GM23338 (cell line): ENCODE measurements around the gene SLC2A9. TPM values are rescaled to one million over a fixed set of nuclear protein-coding genes. Genes with fewer than 3 reads are reported as not detected.

Source experiments
- ATAC-seq: fragments of 200-7000 bp; cut with Tn5 transposase; 3 replicates; pipeline ENCODE4 v1.9.1; 2020
- DNase-seq: peaks from one replicate; pipeline ENCODE4 v3.0.0-alpha.2; 2015; ENCODE audit warnings: low spot score
- H2AFZ ChIP-seq: fragments of 200-600 bp; sonication (generic); 2 replicates; pipeline ENCODE4 v1.8.0; 2016; ENCODE audit warnings: antibody characterized with exemption, mild to moderate bottlenecking, moderate library complexity
- H3F3A ChIP-seq: fragments of 200-600 bp; sonication (generic); replicated peaks from 2 replicates; pipeline ENCODE4 v1.8.0; 2017; ENCODE audit warnings: antibody characterized with exemption, mixed run types, low read depth
- H3K27ac ChIP-seq: fragments of 200-600 bp; sonication (generic); 2 replicates; pipeline ENCODE4 v1.6.1; 2016; ENCODE audit warnings: low read depth
- H3K27me3 ChIP-seq: fragments of 200-600 bp; sonication (generic); 2 replicates; pipeline ENCODE4 v1.8.0; 2016; ENCODE audit warnings: mild to moderate bottlenecking, mixed run types, moderate library complexity; ENCODE audit not compliant: insufficient read depth
- H3K36me3 ChIP-seq: fragments of 200-600 bp; sonication (generic); 2 replicates; pipeline ENCODE4 v1.8.0; 2016; ENCODE audit warnings: mild to moderate bottlenecking; ENCODE audit not compliant: insufficient read depth
- H3K4me1 ChIP-seq: fragments of 200-600 bp; sonication (generic); 2 replicates; pipeline ENCODE4 v1.8.0; 2016; ENCODE audit warnings: mild to moderate bottlenecking, moderate library complexity; ENCODE audit not compliant: insufficient read depth
- H3K4me2 ChIP-seq: fragments of 200-600 bp; sonication (generic); 2 replicates; pipeline ENCODE4 v1.7.1; 2017; ENCODE audit warnings: mixed run types
- H3K4me3 ChIP-seq: fragments of 200-600 bp; sonication (generic); 2 replicates; pipeline ENCODE4 v1.6.1; 2016; ENCODE audit warnings: mixed run types
- H3K79me2 ChIP-seq: fragments of 200-600 bp; sonication (generic); replicated peaks from 2 replicates; pipeline ENCODE4 v1.8.0; 2017; ENCODE audit warnings: mild to moderate bottlenecking; ENCODE audit not compliant: insufficient read depth
- H3K9me2 ChIP-seq: fragments of 200-600 bp; sonication (generic); 2 replicates; pipeline ENCODE4 v1.8.0; 2017; ENCODE audit not compliant: insufficient read depth
- H4K20me1 ChIP-seq: fragments of 200-600 bp; sonication (generic); replicated peaks from 2 replicates; pipeline ENCODE4 v1.8.0; 2017; ENCODE audit warnings: mild to moderate bottlenecking; ENCODE audit not compliant: insufficient read depth
- H3K27ac Mint-ChIP-seq: 2 replicates; pipeline ENCODE4 v1.8.0; 2020; ENCODE audit warnings: inconsistent platforms, mild to moderate bottlenecking, moderate library complexity, mixed read lengths
- H3K27me3 Mint-ChIP-seq: 3 replicates; pipeline ENCODE4 v1.8.0; 2022; ENCODE audit warnings: low read depth, mild to moderate bottlenecking, moderate library complexity, mixed read lengths, inconsistent platforms; ENCODE audit not compliant: insufficient read depth, poor library complexity
- H3K36me3 Mint-ChIP-seq: 3 replicates; pipeline ENCODE4 v1.8.0; 2021; ENCODE audit warnings: low read depth, mild to moderate bottlenecking, inconsistent platforms, moderate library complexity, mixed read lengths
- H3K4me1 Mint-ChIP-seq: 3 replicates; pipeline ENCODE4 v1.8.0; 2020; ENCODE audit warnings: mild to moderate bottlenecking, inconsistent platforms, mixed read lengths
- H3K4me3 Mint-ChIP-seq: 3 replicates; pipeline ENCODE4 v1.8.0; 2021; ENCODE audit warnings: moderate library complexity, mild to moderate bottlenecking, inconsistent platforms, mixed read lengths
- H3K9me3 Mint-ChIP-seq: 3 replicates; pipeline ENCODE4 v1.8.0; 2020; ENCODE audit warnings: moderate library complexity, mild to moderate bottlenecking, inconsistent platforms, mixed read lengths
- CREB1 ChIP-seq: fragments of 250-450 bp; sonication (Bioruptor Pico); IDR thresholded peaks from 2 replicates; pipeline ENCODE4 v1.5.0; 2020; ENCODE audit warnings: low read depth, mild to moderate bottlenecking, moderate library complexity
- EZH2 ChIP-seq: fragments of 200-600 bp; sonication (generic); IDR thresholded peaks from one replicate; pipeline ENCODE4 v1.8.0; 2017; ENCODE audit warnings: antibody characterized with exemption, mild to moderate bottlenecking, low read depth; ENCODE audit not compliant: unreplicated experiment
- EZH2phosphoT487 ChIP-seq: fragments of 200-600 bp; sonication (generic); IDR thresholded peaks from one replicate; pipeline ENCODE4 v1.8.1; 2018; ENCODE audit warnings: antibody characterized with exemption; ENCODE audit not compliant: unreplicated experiment
- POLR2AphosphoS5 ChIP-seq: IDR thresholded peaks from 2 replicates; pipeline ENCODE4 v1.6.1; 2016; ENCODE audit warnings: antibody characterized with exemption, low read depth
- STAT1 ChIP-seq: IDR thresholded peaks from one replicate; pipeline ENCODE4 v1.6.1; 2016; ENCODE audit warnings: antibody characterized with exemption; ENCODE audit not compliant: unreplicated experiment
- ZNF114 ChIP-seq: fragments of 250-450 bp; sonication (Bioruptor Pico); IDR thresholded peaks from 2 replicates; pipeline ENCODE4 v1.5.0; 2020; ENCODE audit warnings: mild to moderate bottlenecking, moderate library complexity
- polyA plus RNA-seq: library from polyadenylated mRNA; unstranded; fragments of >200 nt; fragmentation: Nextera tagmentation; extraction: Ambion mirVana; gene quantifications from 2 replicates; pipeline ENCODE4 v1.2.1, GENCODE V29; 2016
- total RNA-seq: library from RNA; depleted of rRNA; stranded (reverse); fragments of >200 nt; shearing (Covaris generic); gene quantifications from 2 replicates; pipeline ENCODE4 v1.2.3, GENCODE V29; 2014
- TF ChIP-seq, protein P1 (sequence below): fragments of 250-450 bp; sonication (Bioruptor Pico); IDR thresholded peaks from 2 replicates; pipeline ENCODE4 v1.5.0; 2020; ENCODE audit warnings: mild to moderate bottlenecking, moderate library complexity
- TF ChIP-seq, protein P2 (sequence below), 2 experiments: fragments of 200-600 bp in 1 of 2; sonication (generic) in 1 of 2; conservative IDR thresholded peaks; 2 replicates each; pipeline versions ENCODE4 v1.5.1 to v1.6.1; 2016 to 2017; ENCODE audit warnings: antibody characterized with exemption in 2 of 2, low read depth in 2 of 2, mild to moderate bottlenecking in 2 of 2, moderate library complexity in 1 of 2
- TF ChIP-seq, protein P3 (sequence below): IDR thresholded peaks from one replicate; pipeline ENCODE4 v1.6.1; 2018; ENCODE audit warnings: antibody characterized with exemption; ENCODE audit not compliant: unreplicated experiment
- TF ChIP-seq, protein P4 (sequence below): IDR thresholded peaks from 2 replicates; pipeline ENCODE4 v1.6.1; 2016; ENCODE audit warnings: antibody characterized with exemption

SLC2A9 gene
- total and polyA plus RNA-seq, 2 experiments from 2014 or later = 0.21 to 0.40 TPM

DNA sequence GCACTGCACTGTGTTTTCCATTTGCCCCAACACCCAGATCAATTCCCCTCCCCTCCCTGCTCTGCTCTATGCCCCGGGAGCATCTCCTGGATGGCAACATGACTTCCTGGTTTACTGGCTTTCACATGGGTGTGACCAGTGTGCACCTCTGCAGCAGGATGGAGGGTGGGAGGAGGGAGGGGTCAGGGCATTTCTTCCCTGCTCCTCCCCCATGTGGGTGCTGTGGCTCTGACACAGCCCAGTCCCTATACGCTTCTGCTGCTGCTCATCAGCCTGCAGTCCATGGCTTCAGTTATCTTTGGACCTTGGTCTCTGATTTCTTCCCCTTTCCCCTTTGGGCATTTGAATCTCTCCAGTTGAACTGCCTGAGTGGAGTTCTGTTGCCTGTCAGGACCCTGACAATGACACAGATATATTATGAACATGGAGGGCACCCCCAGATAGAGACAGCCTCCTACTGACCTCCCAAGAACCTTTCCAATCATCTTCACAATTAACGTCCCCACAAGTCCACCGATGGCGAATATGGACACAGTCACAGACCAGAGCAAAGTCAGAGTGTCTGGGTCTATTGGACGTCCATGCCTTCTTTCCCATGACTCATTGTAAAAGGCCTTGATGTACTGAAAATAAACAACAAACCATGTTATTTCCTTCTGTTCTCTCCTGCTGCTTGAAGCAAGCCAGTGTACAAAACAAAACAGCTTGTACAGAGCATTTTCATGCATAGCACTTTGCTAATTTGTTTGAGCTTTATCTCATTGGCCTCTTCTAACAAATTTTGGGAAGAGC, 24.8 kb downstream of the SLC2A9 start (continued):
- TF ChIP-seq, protein P1, sequence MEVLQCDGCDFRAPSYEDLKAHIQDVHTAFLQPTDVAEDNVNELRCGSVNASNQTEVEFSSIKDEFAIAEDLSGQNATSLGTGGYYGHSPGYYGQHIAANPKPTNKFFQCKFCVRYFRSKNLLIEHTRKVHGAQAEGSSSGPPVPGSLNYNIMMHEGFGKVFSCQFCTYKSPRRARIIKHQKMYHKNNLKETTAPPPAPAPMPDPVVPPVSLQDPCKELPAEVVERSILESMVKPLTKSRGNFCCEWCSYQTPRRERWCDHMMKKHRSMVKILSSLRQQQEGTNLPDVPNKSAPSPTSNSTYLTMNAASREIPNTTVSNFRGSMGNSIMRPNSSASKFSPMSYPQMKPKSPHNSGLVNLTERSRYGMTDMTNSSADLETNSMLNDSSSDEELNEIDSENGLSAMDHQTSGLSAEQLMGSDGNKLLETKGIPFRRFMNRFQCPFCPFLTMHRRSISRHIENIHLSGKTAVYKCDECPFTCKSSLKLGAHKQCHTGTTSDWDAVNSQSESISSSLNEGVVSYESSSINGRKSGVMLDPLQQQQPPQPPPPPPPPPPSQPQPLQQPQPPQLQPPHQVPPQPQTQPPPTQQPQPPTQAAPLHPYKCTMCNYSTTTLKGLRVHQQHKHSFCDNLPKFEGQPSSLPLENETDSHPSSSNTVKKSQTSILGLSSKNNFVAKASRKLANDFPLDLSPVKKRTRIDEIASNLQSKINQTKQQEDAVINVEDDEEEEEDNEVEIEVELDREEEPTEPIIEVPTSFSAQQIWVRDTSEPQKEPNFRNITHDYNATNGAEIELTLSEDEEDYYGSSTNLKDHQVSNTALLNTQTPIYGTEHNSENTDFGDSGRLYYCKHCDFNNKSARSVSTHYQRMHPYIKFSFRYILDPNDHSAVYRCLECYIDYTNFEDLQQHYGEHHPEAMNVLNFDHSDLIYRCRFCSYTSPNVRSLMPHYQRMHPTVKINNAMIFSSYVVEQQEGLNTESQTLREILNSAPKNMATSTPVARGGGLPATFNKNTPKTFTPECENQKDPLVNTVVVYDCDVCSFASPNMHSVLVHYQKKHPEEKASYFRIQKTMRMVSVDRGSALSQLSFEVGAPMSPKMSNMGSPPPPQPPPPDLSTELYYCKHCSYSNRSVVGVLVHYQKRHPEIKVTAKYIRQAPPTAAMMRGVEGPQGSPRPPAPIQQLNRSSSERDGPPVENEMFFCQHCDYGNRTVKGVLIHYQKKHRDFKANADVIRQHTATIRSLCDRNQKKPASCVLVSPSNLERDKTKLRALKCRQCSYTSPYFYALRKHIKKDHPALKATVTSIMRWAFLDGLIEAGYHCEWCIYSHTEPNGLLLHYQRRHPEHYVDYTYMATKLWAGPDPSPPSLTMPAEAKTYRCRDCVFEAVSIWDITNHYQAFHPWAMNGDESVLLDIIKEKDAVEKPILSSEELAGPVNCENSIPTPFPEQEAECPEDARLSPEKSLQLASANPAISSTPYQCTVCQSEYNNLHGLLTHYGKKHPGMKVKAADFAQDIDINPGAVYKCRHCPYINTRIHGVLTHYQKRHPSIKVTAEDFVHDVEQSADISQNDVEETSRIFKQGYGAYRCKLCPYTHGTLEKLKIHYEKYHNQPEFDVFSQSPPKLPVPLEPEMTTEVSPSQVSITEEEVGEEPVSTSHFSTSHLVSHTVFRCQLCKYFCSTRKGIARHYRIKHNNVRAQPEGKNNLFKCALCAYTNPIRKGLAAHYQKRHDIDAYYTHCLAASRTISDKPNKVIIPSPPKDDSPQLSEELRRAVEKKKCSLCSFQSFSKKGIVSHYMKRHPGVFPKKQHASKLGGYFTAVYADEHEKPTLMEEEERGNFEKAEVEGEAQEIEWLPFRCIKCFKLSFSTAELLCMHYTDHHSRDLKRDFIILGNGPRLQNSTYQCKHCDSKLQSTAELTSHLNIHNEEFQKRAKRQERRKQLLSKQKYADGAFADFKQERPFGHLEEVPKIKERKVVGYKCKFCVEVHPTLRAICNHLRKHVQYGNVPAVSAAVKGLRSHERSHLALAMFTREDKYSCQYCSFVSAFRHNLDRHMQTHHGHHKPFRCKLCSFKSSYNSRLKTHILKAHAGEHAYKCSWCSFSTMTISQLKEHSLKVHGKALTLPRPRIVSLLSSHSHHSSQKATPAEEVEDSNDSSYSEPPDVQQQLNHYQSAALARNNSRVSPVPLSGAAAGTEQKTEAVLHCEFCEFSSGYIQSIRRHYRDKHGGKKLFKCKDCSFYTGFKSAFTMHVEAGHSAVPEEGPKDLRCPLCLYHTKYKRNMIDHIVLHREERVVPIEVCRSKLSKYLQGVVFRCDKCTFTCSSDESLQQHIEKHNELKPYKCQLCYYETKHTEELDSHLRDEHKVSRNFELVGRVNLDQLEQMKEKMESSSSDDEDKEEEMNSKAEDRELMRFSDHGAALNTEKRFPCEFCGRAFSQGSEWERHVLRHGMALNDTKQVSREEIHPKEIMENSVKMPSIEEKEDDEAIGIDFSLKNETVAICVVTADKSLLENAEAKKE (CRISPR knock-in tag) = no peak

DNA sequence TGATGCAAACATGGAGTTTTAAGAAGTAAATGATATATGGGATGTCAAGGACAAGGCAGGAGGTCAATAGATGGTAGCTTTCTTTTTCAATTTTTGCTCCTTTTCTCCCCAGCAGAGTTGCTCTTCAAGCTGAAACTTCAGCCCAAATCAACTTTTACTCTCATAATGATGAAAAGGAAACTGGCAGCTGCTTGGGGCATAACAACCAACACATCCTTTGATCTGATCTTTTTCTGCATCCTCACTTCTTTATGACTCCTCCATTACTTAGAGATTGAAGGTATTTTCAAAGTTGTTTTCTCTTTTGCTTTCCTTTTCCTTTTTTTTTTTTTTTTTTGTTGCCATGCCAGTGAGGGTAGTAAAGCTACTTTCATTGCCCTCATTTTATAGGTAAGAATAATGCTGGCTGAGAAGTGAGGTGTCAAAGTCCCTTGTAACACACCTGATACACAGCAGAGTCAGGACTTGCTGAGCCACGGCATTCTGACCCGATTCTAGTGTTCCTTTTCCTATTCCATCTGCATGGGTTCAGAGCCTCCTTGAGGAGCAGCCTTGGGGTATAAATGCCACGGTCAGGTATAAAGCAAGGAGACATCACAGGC, 26.9 kb downstream of the SLC2A9 start:
- Histone ChIP-seq H3K4me3 (no peak overlapping the region), H3K27ac (no peak overlapping the region), H3K4me1 (no peaks in the 10 kb centered on the region), H4K20me1 (no peaks in the 10 kb centered on the region), H3F3A (no peaks in the 10 kb centered on the region), H2AFZ (no peak overlapping the region), H3K36me3 (no peaks in the 10 kb centered on the region), H3K79me2 (no peaks in the 10 kb centered on the region), H3K4me2 (no peak overlapping the region), H3K27me3 (no peaks in the 10 kb centered on the region), H3K9me2 (no peaks in the 10 kb centered on the region)
- no peak overlapping the region for H3K4me3 Mint-ChIP-seq
- no peaks in the 10 kb centered on the region for H3K36me3 Mint-ChIP-seq
- no peak overlapping the region for H3K27ac Mint-ChIP-seq
- H3K9me3 Mint-ChIP-seq = no peaks in the 10 kb centered on the region
- no peak for DNase-seq
- no peaks in the 10 kb centered on the region for H3K4me1 Mint-ChIP-seq
- H3K27me3 Mint-ChIP-seq = no peaks in the 10 kb centered on the region
- ATAC-seq = no peak
- no peak for TF ChIP-seq POLR2AphosphoS5
- no peak for TF ChIP-seq ZNF114 (CRISPR knock-in tag)
- TF ChIP-seq, protein P2, sequence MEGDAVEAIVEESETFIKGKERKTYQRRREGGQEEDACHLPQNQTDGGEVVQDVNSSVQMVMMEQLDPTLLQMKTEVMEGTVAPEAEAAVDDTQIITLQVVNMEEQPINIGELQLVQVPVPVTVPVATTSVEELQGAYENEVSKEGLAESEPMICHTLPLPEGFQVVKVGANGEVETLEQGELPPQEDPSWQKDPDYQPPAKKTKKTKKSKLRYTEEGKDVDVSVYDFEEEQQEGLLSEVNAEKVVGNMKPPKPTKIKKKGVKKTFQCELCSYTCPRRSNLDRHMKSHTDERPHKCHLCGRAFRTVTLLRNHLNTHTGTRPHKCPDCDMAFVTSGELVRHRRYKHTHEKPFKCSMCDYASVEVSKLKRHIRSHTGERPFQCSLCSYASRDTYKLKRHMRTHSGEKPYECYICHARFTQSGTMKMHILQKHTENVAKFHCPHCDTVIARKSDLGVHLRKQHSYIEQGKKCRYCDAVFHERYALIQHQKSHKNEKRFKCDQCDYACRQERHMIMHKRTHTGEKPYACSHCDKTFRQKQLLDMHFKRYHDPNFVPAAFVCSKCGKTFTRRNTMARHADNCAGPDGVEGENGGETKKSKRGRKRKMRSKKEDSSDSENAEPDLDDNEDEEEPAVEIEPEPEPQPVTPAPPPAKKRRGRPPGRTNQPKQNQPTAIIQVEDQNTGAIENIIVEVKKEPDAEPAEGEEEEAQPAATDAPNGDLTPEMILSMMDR (conservative IDR thresholded peaks at IDR 0.05; ENCODE audit: low read depth in 2 of 2) = no peak
- TF ChIP-seq STAT1 = no peak
- TF ChIP-seq, protein P3, sequence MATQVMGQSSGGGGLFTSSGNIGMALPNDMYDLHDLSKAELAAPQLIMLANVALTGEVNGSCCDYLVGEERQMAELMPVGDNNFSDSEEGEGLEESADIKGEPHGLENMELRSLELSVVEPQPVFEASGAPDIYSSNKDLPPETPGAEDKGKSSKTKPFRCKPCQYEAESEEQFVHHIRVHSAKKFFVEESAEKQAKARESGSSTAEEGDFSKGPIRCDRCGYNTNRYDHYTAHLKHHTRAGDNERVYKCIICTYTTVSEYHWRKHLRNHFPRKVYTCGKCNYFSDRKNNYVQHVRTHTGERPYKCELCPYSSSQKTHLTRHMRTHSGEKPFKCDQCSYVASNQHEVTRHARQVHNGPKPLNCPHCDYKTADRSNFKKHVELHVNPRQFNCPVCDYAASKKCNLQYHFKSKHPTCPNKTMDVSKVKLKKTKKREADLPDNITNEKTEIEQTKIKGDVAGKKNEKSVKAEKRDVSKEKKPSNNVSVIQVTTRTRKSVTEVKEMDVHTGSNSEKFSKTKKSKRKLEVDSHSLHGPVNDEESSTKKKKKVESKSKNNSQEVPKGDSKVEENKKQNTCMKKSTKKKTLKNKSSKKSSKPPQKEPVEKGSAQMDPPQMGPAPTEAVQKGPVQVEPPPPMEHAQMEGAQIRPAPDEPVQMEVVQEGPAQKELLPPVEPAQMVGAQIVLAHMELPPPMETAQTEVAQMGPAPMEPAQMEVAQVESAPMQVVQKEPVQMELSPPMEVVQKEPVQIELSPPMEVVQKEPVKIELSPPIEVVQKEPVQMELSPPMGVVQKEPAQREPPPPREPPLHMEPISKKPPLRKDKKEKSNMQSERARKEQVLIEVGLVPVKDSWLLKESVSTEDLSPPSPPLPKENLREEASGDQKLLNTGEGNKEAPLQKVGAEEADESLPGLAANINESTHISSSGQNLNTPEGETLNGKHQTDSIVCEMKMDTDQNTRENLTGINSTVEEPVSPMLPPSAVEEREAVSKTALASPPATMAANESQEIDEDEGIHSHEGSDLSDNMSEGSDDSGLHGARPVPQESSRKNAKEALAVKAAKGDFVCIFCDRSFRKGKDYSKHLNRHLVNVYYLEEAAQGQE = no peak
- no peak for TF ChIP-seq EZH2phosphoT487
- TF ChIP-seq EZH2 = no peak
- TF ChIP-seq CREB1 = no peak
- TF ChIP-seq, protein P4, sequence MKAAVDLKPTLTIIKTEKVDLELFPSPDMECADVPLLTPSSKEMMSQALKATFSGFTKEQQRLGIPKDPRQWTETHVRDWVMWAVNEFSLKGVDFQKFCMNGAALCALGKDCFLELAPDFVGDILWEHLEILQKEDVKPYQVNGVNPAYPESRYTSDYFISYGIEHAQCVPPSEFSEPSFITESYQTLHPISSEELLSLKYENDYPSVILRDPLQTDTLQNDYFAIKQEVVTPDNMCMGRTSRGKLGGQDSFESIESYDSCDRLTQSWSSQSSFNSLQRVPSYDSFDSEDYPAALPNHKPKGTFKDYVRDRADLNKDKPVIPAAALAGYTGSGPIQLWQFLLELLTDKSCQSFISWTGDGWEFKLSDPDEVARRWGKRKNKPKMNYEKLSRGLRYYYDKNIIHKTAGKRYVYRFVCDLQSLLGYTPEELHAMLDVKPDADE = no peak
